Omental fat pad (tissue), 4 donors: ENCODE results near the gene SLC12A7. TPM values are rescaled to one million over a fixed set of nuclear protein-coding genes. Genes with fewer than 3 reads are reported as not detected.
A peak's percentile ranks its signal among the peaks of the same experiment; 100 is the strongest.

Experiments
- ATAC-seq: fragments of 150-250 bp; one replicate; pipeline ENCODE4 v1.9.1; 2016; ENCODE audit warnings: mild to moderate bottlenecking, moderate library complexity; ENCODE audit not compliant: low FRiP score
- DNase-seq: peaks from one replicate; pipeline ENCODE4 v3.0.0-alpha.2; 2019; ENCODE audit warnings: low spot score
- CTCF ChIP-seq, 3 donors: fragments of 450-650 bp; IDR thresholded peaks; one replicate each; pipeline ENCODE4 v1.5.1; 2016 to 2017; ENCODE audit warnings: antibody characterized with exemption in 3 of 3, mild to moderate bottlenecking in 3 of 3, moderate library complexity in 2 of 3
- total RNA-seq, 4 donors: library from RNA; depleted of rRNA; stranded (reverse); fragments of >200 nt; gene quantifications; one replicate each; pipeline ENCODE4 v1.1.0, GENCODE V29; 2016

The SLC12A7 gene
- total RNA-seq, 4 donors from 2014 or later, result 17.2 to 39.0 (median 27.5) TPM

DNA sequence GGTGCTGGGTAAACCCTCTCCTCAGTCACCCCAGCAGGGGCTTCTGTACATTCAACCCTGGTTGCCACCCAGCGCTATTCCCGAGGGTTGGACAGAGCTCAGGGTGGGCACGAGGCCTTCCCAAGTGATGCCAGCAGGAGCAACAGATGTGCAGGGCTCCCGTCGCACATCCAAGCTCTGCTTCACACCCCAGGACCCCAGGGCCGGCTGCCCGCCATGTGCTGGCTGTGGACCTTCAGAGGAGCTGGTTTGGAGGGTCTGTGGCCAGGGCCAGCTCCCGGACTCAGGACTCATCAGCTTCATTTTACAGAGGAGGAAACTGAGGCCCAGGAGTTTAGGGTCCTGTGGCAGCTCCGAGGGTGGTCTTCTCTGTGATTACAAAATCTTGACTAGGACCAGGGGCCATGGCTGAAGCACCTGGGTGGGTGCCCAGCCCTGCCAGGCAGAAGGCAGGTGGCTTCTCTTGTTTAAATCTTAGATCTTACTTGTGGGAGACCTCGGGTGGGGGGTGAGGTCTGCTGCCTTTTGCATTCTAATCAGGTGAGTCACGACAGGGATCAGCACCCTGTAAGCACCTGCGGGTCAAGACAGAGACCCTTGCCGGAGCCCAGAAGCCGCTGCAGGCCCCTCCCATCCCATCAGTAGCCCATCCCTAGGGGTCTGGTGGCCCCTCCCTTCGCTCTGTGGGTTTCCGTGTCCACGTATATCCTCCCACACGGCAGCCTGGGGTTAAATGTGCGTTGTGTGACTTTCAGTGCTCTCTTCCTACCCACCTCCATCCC, 2.1 kb upstream of the SLC12A7 start:
- TF ChIP-seq CTCF (IDR thresholded peaks at IDR 0.05), result no peak
- DNase-seq, result no peak
- no peak for ATAC-seq

DNA sequence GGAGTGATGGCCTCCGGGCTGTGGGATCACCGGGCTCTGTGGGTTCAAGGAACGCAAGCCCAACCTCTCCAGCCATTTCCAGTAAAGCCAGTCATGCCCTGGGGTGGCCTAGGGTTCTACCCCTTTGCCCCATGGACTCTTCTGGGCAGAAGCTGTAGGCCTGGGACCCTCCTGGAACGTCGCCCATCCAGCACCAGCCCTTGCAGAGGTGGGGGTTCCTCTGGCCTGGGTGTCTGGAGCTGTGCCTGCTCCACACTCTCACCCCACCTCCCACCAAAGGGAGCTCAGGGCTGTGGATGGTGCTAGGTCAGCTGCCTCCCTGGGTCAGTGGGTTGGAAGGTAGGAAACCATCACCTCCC, 1.4 kb upstream of the SLC12A7 start:
- no peak for TF ChIP-seq CTCF (IDR thresholded peaks at IDR 0.05)
- ATAC-seq (no peak), DNase-seq (no peak)

GRCh38 chr5:1112596-1113331, 901 bp upstream of the SLC12A7 start:
- no peak for TF ChIP-seq CTCF (IDR thresholded peaks at IDR 0.05)
- ATAC-seq (no peak), DNase-seq (no peak)

DNA sequence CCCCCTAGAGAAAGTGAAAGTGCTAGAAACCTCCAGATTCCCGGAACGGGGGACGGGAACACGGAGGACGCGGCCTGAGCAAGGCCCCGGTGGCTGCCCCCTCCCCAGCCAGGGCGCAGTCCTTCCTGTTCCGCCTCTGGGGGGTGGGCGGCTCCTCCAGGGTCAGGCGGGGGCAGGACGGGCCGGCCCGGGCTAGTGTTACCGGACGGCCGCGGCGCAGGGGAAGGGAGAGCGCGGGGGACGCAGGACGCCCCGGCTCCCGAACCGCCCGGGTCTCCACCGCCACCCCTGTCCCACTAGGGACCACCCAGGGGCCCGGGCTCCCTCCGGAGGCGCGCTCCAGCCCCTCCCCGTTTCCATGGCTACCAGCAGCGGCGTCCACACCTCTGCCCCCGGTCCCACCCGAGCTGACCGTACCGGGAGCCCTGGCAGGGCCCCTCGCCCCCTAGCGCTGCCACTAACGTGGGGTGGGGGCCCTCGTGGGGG, 579 bp downstream of the SLC12A7 start:
- TF ChIP-seq CTCF (IDR thresholded peaks at IDR 0.05), result no peak
- ATAC-seq, result peak; percentile 45
- no peak for DNase-seq

GRCh38 chr5:1110307-1111240, 1.3 kb downstream of the SLC12A7 start:
- DNase-seq (no peak), ATAC-seq (peak; percentile 0)
- no peak for TF ChIP-seq CTCF (IDR thresholded peaks at IDR 0.05)

GRCh38 chr5:1109542-1110306, 2.1 kb downstream of the SLC12A7 start:
- ATAC-seq, result no peak
- no peak for DNase-seq

More at GRCh38 chr5:1109542-1110306, 2.1 kb downstream of the SLC12A7 start:
- TF ChIP-seq CTCF (IDR thresholded peaks at IDR 0.05), result no peak
